Gastrocnemius medialis (tissue), 4 donors: ENCODE measurements around the gene DNMBP. TPM values are rescaled to one million over a fixed set of nuclear protein-coding genes. Genes with fewer than 3 reads are reported as not detected.

Experiments
- total RNA-seq, 4 donors: library from RNA; depleted of rRNA; stranded (reverse); fragments of >200 nt; gene quantifications; one replicate each; pipeline versions ENCODE4 v1.1.0 to v1.2.3, GENCODE V29; 2016

DNMBP gene
- total RNA-seq, 4 donors from 2014 or later, result 9.5 to 22.5 (median 15.0) TPM

Other genes starting within 250 kb of the DNMBP start
- 1 to 10 TPM in 3 of 4 donors, under 1 TPM in 1; 0.89 to 3.2 (median 1.3) TPM for gene ABCC2, start 227.3 kb downstream of the DNMBP start, total RNA-seq
- gene CPN1, start 71.9 kb upstream of the DNMBP start, total RNA-seq, result under 1 TPM in 1 of 4 donors, not detected in 3; 0.20 TPM
- gene ERLIN1, start 176.1 kb upstream of the DNMBP start, total RNA-seq, result 1 to 10 TPM; 5.3 to 8.5 (median 7.3) TPM
- 10 to 100 TPM; 19.4 to 31.4 (median 23.5) TPM for gene CHUK, start 219.6 kb upstream of the DNMBP start, total RNA-seq